NCI-H345 treated with DMSO at 0.1 percent for 48 hours (cell line): ENCODE measurements around the gene OR2AG1.

Source experiments
- DNase-seq: peaks from one replicate; lab custom pipeline; 2025; ENCODE audit not compliant: unreplicated experiment; lab: John Stamatoyannopoulos, UW

Gene OR2AG1

GRCh38 chr11:6782720-6783119 is at the start of gene OR2AG1:
Gene OR2AG1 (plus strand): TSS chr11:6783020. CDS start chr11:6785038, 2,018 bp downstream.
- DNase-seq, result no peak

- no peak for DNase-seq
Observed at GRCh38 chr11:6733326-6734275, 49.2 kb upstream of the OR2AG1 start.

- no peak for DNase-seq
Observed at GRCh38 chr11:6734616-6735015, 48.2 kb upstream of the OR2AG1 start.

GRCh38 chr11:6735306-6735705 is 47.5 kb upstream of the OR2AG1 start:
- DNase-seq, result no peak

GRCh38 chr11:6736495-6737121 is 46.2 kb upstream of the OR2AG1 start:
- no peak for DNase-seq

- peak; percentile 19 for DNase-seq
Observed at GRCh38 chr11:6737872-6738466, 44.9 kb upstream of the OR2AG1 start.

- DNase-seq, result no peak
Observed at GRCh38 chr11:6738590-6738989, 44.2 kb upstream of the OR2AG1 start.

- no peak for DNase-seq
Observed at GRCh38 chr11:6742260-6742659, 40.6 kb upstream of the OR2AG1 start.

- DNase-seq, result no peak
Observed at GRCh38 chr11:6745018-6745417, 37.8 kb upstream of the OR2AG1 start.

GRCh38 chr11:6745465-6746015 is 37.3 kb upstream of the OR2AG1 start:
- no peak for DNase-seq

- DNase-seq, result no peak
Observed at GRCh38 chr11:6746086-6746618, 36.7 kb upstream of the OR2AG1 start.

- DNase-seq, result no peak
Observed at GRCh38 chr11:6746626-6747025, 36.2 kb upstream of the OR2AG1 start.

GRCh38 chr11:6747097-6747668 is 35.6 kb upstream of the OR2AG1 start:
- no peak for DNase-seq

GRCh38 chr11:6755303-6755952 is 27.4 kb upstream of the OR2AG1 start:
- no peak for DNase-seq

- DNase-seq, result no peak
Observed at GRCh38 chr11:6755953-6756347, 26.9 kb upstream of the OR2AG1 start.

- no peak for DNase-seq
Observed at GRCh38 chr11:6757373-6757967, 25.4 kb upstream of the OR2AG1 start.

GRCh38 chr11:6771926-6772893 is 10.6 kb upstream of the OR2AG1 start, which contains the start of gene OR2AG2:
Gene OR2AG2 (minus strand): TSS chr11:6771976. CDS start chr11:6768957, 3,019 bp downstream.
- DNase-seq, result no peak

GRCh38 chr11:6778518-6778917 is 4.3 kb upstream of the OR2AG1 start:
- no peak for DNase-seq

- DNase-seq, result no peak
Observed at GRCh38 chr11:6780829-6781228, 2.0 kb upstream of the OR2AG1 start.
